IPS-NIHi7 (cell line): ENCODE data around the gene PAX6.

Experiments used
- DNase-seq: peaks from one replicate; pipeline ENCODE4 v3.0.0; 2012; ENCODE audit warnings: mixed read lengths; ENCODE audit errors: extremely low spot score

PAX6 gene

GRCh38 chr11:31798057-31798553, 13.0 kb downstream of the PAX6 start:
- no peak for DNase-seq

GRCh38 chr11:31797190-31798056, 13.7 kb downstream of the PAX6 start:
- DNase-seq, result no peak

GRCh38 chr11:31796499-31797189, 14.5 kb downstream of the PAX6 start:
- DNase-seq, result no peak

GRCh38 chr11:31795706-31796498, 15.2 kb downstream of the PAX6 start:
- no peak for DNase-seq

GRCh38 chr11:31794548-31794947, 16.6 kb downstream of the PAX6 start:
- no peak for DNase-seq

- DNase-seq, result no peak
Observed at GRCh38 chr11:31793264-31793663, 17.9 kb downstream of the PAX6 start.

- DNase-seq, result no peak
Observed at GRCh38 chr11:31792456-31792855, 18.7 kb downstream of the PAX6 start.

- DNase-seq, result no peak
Observed at GRCh38 chr11:31792036-31792435, 19.1 kb downstream of the PAX6 start.

GRCh38 chr11:31790649-31791048, 20.5 kb downstream of the PAX6 start:
- DNase-seq, result no peak

- no peak for DNase-seq
Observed at GRCh38 chr11:31788085-31788484, 23.0 kb downstream of the PAX6 start.

- no peak for DNase-seq
Observed at GRCh38 chr11:31786996-31787685, 24.0 kb downstream of the PAX6 start.

- DNase-seq, result no peak
Observed at GRCh38 chr11:31784611-31785010, 26.5 kb downstream of the PAX6 start.

- DNase-seq, result no peak
Observed at GRCh38 chr11:31783252-31783651, 27.9 kb downstream of the PAX6 start.

GRCh38 chr11:31782257-31782656, 28.9 kb downstream of the PAX6 start:
- no peak for DNase-seq

- no peak for DNase-seq
Observed at GRCh38 chr11:31780480-31780971, 30.6 kb downstream of the PAX6 start.

GRCh38 chr11:31780078-31780477, 31.0 kb downstream of the PAX6 start:
- DNase-seq, result no peak

GRCh38 chr11:31779374-31779791, 31.7 kb downstream of the PAX6 start:
- no peak for DNase-seq

GRCh38 chr11:31772412-31772811, 38.7 kb downstream of the PAX6 start:
- no peak for DNase-seq

GRCh38 chr11:31770011-31770700, 41.0 kb downstream of the PAX6 start:
- no peak for DNase-seq

- no peak for DNase-seq
Observed at GRCh38 chr11:31768749-31769640, 42.1 kb downstream of the PAX6 start.
